MM.1S (cell line): ENCODE results near the gene ATP13A1.
"Not testable (repeated sequence)": the region's sequence is repeated elsewhere in the genome, so short reads cannot be mapped to it uniquely, and the experiment has no call there.

Experiments
- CTCF ChIP-seq: fragments of 300-600 bp; sonication (generic); IDR thresholded peaks from 2 replicates; pipeline ENCODE4 v1.5.1; 2016; ENCODE audit warnings: antibody characterized with exemption, low read length, mixed read lengths
- EZH2 ChIP-seq: fragments of 300-600 bp; sonication (generic); optimal IDR thresholded peaks from 2 replicates; pipeline ENCODE3; 2017; ENCODE audit warnings: low read depth, mild to moderate bottlenecking, antibody characterized with exemption, low read length, mixed read lengths
- EZH2phosphoT487 ChIP-seq: fragments of 300-600 bp; sonication (generic); IDR thresholded peaks from 2 replicates; pipeline ENCODE4 v1.6.1; 2018; ENCODE audit warnings: antibody characterized with exemption, low read length

GRCh38 chr19:19689023-19689422 lies 25.5 kb upstream of the ATP13A1 start:
- TF ChIP-seq CTCF, EZH2, EZH2phosphoT487: not testable (repeated sequence)
